ENCODE measurements around the gene CTIF.

DNA sequence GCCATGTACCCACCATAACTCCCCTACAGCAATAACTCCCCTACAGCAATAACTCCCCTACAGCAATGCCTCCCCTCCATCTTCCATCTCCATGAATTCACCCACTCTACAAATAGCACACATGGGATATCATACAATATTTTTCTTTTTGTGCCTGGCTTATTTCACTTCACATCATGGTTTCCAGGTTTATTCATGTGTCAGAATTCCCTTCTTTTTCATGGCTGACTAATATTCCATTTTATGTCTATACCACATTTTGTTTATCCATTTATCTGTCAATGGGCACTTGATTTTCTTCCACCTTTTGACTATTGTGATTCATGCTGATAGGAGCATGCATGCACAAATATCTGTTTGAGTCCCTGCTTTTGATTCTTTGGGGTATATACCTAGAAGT is 233.6 kb downstream of the CTIF start:
- TF ChIP-seq, protein P1, sequence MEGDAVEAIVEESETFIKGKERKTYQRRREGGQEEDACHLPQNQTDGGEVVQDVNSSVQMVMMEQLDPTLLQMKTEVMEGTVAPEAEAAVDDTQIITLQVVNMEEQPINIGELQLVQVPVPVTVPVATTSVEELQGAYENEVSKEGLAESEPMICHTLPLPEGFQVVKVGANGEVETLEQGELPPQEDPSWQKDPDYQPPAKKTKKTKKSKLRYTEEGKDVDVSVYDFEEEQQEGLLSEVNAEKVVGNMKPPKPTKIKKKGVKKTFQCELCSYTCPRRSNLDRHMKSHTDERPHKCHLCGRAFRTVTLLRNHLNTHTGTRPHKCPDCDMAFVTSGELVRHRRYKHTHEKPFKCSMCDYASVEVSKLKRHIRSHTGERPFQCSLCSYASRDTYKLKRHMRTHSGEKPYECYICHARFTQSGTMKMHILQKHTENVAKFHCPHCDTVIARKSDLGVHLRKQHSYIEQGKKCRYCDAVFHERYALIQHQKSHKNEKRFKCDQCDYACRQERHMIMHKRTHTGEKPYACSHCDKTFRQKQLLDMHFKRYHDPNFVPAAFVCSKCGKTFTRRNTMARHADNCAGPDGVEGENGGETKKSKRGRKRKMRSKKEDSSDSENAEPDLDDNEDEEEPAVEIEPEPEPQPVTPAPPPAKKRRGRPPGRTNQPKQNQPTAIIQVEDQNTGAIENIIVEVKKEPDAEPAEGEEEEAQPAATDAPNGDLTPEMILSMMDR (IDR thresholded peaks at IDR 0.05; ENCODE audit: poor library complexity, severe bottlenecking) = no peak
- TF ChIP-seq REST (IDR thresholded peaks at IDR 0.05; ENCODE audit: borderline replicate concordance) = no peak
- TF ChIP-seq TAF1 (IDR thresholded peaks at IDR 0.05; ENCODE audit: low read depth) = no peak
- TF ChIP-seq RAD21 (conservative IDR thresholded peaks at IDR 0.05) = no peak
- TF ChIP-seq MXI1 (conservative IDR thresholded peaks at IDR 0.05; ENCODE audit: poor library complexity, severe bottlenecking) = no peak
- TF ChIP-seq EP300 (conservative IDR thresholded peaks at IDR 0.05; ENCODE audit: poor library complexity, severe bottlenecking) = no peak

Data from neural cell (in vitro differentiated cells).